C1 segment of cervical spinal cord (tissue), 14 donors: ENCODE data around the gene SEMA3D.

ENCODE experiments used
- DNase-seq, 14 donors: peaks; one replicate each; lab custom pipeline; 2025; lab: John Stamatoyannopoulos, UW

Gene SEMA3D

GRCh38 chr7:85038466-85038865 lies 148.4 kb downstream of the SEMA3D start:
- DNase-seq, result no peak

- DNase-seq, result no peak
These were observed 153.6 kb downstream of the SEMA3D start for GRCh38 chr7:85033263-85033662.

GRCh38 chr7:85031475-85031874 lies 155.4 kb downstream of the SEMA3D start:
- no peak for DNase-seq

- no peak for DNase-seq
These were observed 156.0 kb downstream of the SEMA3D start for GRCh38 chr7:85030893-85031292.

GRCh38 chr7:85025312-85025756 lies 161.5 kb downstream of the SEMA3D start:
- no peak for DNase-seq

GRCh38 chr7:85023916-85024315 lies 162.9 kb downstream of the SEMA3D start:
- no peak for DNase-seq

GRCh38 chr7:85023066-85023712 lies 163.7 kb downstream of the SEMA3D start:
- DNase-seq, result peak in 1 of 14 donors; percentile 13

GRCh38 chr7:85022064-85022697 lies 164.7 kb downstream of the SEMA3D start:
- no peak for DNase-seq

- DNase-seq, result no peak
These were observed 165.7 kb downstream of the SEMA3D start for GRCh38 chr7:85021101-85021704.

- DNase-seq, result no peak
These were observed 167.1 kb downstream of the SEMA3D start for GRCh38 chr7:85019778-85020177.

- no peak for DNase-seq
These were observed 167.7 kb downstream of the SEMA3D start for GRCh38 chr7:85019176-85019575.

GRCh38 chr7:85018498-85018897 lies 168.4 kb downstream of the SEMA3D start:
- DNase-seq, result no peak

GRCh38 chr7:85016286-85016685 lies 170.6 kb downstream of the SEMA3D start:
- no peak for DNase-seq

- DNase-seq, result no peak
These were observed 171.8 kb downstream of the SEMA3D start for GRCh38 chr7:85014936-85015660.

GRCh38 chr7:85011127-85011526 lies 175.7 kb downstream of the SEMA3D start:
- no peak for DNase-seq

GRCh38 chr7:85010306-85010705 lies 176.6 kb downstream of the SEMA3D start:
- DNase-seq, result no peak

- DNase-seq, result no peak
These were observed 180.1 kb downstream of the SEMA3D start for GRCh38 chr7:85006754-85007153.

GRCh38 chr7:85004402-85004801 lies 182.5 kb downstream of the SEMA3D start:
- no peak for DNase-seq

GRCh38 chr7:85001495-85002345 lies 185.1 kb downstream of the SEMA3D start:
- DNase-seq, result no peak

GRCh38 chr7:85000735-85001350 lies 186.0 kb downstream of the SEMA3D start:
- no peak for DNase-seq

GRCh38 chr7:84999450-84999849 lies 187.4 kb downstream of the SEMA3D start:
- no peak for DNase-seq
